ENCODE measurements around the gene C6orf62. TPM values are rescaled to one million over a fixed set of nuclear protein-coding genes. Genes with fewer than 3 reads are reported as not detected.
"Not testable (repeated sequence)": the region's sequence is repeated elsewhere in the genome, so short reads cannot be mapped to it uniquely, and the experiment has no call there.

The C6orf62 gene
- total RNA-seq, 4 donors from 2014 or later, result 48.7 to 74.8 (median 59.4) TPM

DNA sequence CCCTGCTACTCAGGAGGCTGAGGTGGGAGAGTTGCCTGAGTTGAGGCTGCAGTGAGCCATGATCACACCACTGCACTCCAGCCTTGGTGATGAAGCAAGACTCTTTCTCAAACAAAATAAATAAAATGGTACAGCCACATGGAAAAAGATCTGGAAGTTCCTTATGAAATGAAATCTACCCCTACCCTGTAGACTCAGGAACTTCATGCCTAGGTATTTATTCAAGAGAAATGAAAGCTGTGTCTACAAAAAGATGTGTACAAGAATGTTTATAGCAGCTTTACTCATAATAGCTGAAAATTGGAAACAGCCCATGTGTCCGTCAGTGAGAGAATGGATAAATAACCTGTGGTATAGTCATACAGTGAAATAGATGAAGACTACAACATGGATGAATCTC is 15.2 kb upstream of the C6orf62 start:
- Histone ChIP-seq H3K4me1 (no peaks in the 10 kb centered on the region), H3K36me3 (no peaks in the 10 kb centered on the region), H3K4me3 (no peak overlapping the region), H3K27ac (no peak overlapping the region), H3K27me3 (no peaks in the 10 kb centered on the region), H3K9me3 (peaks cover 0 to 11% (median 4%) of the 10 kb centered on the region in 4 donors)
- DNase-seq, result no peak
- no peak for TF ChIP-seq POLR2A (IDR thresholded peaks at IDR 0.05)
- TF ChIP-seq, protein P1, sequence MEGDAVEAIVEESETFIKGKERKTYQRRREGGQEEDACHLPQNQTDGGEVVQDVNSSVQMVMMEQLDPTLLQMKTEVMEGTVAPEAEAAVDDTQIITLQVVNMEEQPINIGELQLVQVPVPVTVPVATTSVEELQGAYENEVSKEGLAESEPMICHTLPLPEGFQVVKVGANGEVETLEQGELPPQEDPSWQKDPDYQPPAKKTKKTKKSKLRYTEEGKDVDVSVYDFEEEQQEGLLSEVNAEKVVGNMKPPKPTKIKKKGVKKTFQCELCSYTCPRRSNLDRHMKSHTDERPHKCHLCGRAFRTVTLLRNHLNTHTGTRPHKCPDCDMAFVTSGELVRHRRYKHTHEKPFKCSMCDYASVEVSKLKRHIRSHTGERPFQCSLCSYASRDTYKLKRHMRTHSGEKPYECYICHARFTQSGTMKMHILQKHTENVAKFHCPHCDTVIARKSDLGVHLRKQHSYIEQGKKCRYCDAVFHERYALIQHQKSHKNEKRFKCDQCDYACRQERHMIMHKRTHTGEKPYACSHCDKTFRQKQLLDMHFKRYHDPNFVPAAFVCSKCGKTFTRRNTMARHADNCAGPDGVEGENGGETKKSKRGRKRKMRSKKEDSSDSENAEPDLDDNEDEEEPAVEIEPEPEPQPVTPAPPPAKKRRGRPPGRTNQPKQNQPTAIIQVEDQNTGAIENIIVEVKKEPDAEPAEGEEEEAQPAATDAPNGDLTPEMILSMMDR (IDR thresholded peaks at IDR 0.05), result no peak

DNA sequence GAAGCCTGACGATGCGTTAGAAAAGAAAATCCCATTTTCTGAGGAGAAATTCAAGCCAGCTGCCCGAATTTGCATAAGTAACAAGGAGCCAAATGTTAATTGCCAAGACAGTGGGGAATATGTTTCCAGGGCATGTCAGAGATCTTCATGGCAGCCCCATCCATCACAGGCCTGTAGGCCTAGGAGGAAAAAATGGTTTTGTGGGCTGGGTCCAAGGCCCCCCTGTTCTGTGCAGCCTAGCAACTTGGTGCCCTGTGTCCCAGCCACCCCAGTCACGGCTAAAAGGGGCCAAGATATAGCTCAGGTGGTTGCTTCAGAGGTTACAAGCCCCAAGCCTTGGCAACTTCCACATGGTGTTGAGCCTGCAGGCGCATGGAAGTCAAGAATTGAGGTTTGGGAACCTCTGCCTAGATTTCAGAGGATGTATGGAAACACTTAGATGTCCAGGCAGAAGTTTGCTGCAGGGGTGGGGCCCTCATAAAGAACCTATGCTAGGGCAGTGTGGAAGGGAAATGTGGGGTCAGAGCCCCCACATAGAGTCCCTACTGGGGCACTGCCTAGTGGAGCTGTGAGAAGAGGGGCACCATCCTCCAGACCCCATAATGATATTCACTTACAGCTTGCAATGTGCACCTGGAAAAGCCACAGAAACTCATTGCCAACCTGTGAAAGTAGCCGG is 12.6 kb upstream of the C6orf62 start:
- H3K4me1 ChIP-seq, H3K27ac ChIP-seq, H3K4me3 ChIP-seq, H3K36me3 ChIP-seq, DNase-seq, H3K27me3 ChIP-seq: not testable (repeated sequence)
- peaks cover 0 to 11% (median 4%) of the 10 kb centered on the region in 4 donors for H3K9me3 ChIP-seq

DNA sequence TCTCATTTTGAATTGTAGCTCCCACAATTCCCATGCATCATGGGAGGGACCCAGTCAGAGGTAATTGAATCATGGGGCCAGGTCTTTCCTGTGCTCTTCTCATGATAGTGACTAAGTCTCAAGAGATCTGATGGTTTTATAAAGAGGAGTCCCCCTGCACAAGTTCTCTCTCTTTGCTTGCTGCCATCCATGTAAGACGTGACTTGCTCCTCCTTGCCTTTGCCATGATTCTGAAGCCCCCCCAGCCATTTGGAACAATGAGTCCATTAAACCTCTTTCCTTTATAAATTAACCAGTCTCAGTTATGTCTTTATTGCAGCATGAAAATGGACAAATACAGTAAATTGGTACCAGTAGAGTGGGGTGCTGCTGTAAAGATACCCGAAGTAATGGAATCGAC is 11.7 kb upstream of the C6orf62 start:
- H3K27ac ChIP-seq, H3K27me3 ChIP-seq, DNase-seq, H3K4me1 ChIP-seq, H3K4me3 ChIP-seq, H3K36me3 ChIP-seq: not testable (repeated sequence)
- peaks cover 0 to 11% (median 4%) of the 10 kb centered on the region in 4 donors for H3K9me3 ChIP-seq

DNA sequence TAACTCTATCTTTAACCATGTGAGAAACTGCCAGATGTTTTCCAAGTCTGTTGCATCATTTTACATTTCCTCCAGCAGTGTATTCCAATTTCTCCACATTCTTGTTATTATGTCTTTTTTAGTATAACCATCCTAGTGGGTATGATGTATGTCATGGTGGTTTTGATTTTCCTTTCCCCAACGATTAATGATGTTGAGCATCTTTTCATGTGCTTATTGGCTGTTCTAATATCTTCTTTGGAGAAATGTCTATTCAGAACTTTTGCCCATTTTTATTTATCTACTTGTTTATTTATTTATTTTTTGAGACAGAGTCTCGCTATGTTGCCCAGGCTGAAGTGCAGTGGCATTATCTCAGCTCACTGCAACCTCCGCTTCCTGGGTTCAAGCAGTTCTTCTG is 4.3 kb upstream of the C6orf62 start:
- no peak for TF ChIP-seq POLR2A (IDR thresholded peaks at IDR 0.05)
- TF ChIP-seq, protein P1 (IDR thresholded peaks at IDR 0.05), result no peak
- Histone ChIP-seq H3K9me3 (no peaks in the 10 kb centered on the region), H3K4me1 (peaks cover 0 to 4% (median 0%) of the 10 kb centered on the region in 4 donors), H3K27me3 (no peaks in the 10 kb centered on the region), H3K27ac (no peak overlapping the region), H3K4me3 (no peak overlapping the region), H3K36me3 (no peaks in the 10 kb centered on the region)
- DNase-seq, result no peak

DNA sequence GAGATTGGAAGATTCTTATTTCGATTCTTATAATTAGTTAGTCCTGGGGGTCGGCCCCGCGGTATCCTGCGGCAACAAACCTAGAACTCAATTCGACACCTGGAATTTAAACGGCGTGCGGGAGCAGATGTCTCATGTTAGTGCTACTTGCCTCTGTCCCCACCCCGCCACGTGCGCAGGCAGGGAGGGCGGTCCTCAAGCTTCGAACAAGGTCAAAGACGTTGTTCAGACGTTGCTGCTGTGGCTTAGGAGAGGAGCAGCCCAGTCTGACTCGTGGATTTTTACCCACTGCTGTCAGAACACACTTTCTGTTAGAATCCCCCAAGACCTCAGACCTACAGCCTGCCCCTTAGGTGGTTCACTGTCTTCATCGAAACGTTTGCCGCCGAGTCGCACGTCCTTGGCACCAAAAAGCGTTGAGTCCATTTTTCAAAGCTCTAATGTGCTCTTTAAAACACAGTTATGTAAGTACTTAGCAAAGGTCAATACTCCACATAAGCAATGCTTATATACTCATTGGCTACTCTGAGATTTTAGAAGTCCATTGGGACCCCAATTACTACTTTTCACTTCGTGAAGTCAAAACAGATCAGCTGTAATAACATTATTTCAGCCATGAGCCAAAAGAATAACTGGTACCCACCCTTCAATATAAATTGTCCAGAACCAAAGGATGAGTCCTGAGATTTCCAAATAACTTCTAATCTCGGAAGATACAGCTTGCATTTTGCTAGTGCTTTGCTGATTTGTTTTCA is 2.7 kb upstream of the C6orf62 start:
- Histone ChIP-seq H3K4me1 (peaks cover 0 to 13% (median 6%) of the 10 kb centered on the region in 4 donors), H3K4me3 (peak overlapping the region; percentile 75 to 91 (median 85)), H3K27ac (peak overlapping the region; percentile 96 to 100 (median 98)), H3K27me3 (no peaks in the 10 kb centered on the region), H3K9me3 (no peaks in the 10 kb centered on the region), H3K36me3 (peaks cover 0 to 2% (median 0%) of the 10 kb centered on the region in 3 donors)
- DNase-seq, result peak in 2 of 3 donors; percentile 87 to 95
- peak; percentile 88 to 95 for TF ChIP-seq POLR2A (IDR thresholded peaks at IDR 0.05)
- TF ChIP-seq, protein P1 (IDR thresholded peaks at IDR 0.05), result no peak

DNA sequence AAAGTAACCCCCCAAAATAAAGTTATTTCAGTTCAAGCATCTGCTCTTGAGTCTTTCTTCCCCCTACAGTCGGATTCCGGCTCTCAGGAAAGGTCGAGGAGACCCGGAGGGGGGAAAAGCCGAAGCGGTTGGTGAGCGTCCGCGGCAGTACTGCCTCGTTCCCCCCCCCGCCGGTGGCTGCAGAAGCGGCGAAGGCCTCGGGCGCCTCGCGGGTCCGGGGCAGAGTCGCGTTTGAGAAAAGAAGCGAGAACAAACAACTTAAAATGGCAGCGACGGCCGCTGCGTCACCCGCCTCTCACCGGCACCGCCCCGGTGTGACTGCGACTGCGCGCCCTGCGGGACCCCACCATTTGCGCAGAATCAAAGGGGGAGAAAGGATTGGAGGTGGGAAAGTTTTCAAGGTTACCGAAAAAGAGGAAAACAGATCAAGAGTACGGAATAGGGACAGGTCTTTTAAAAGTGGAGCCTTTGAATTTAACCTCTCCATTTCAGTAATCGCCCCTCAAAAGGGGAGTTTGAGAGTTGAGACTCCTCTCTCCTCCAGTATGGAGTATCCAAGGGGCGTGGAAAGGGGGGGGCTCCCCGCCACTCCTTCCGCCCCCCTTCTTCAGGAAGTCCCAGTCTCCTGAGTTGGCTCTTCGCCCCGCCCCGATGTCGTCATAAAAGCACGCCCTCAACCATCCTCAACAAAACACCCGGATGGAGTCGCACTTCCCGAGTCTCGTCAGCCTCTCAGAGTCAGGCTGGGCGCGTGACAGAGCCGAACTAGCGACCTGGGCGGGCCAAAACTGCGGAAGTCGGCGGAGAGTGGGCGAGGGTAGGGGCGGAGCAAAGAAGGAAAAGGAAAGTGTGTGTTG is 1.9 kb upstream of the C6orf62 start:
- TF ChIP-seq, protein P1 (IDR thresholded peaks at IDR 0.05), result peak in 1 of 6 experiments; percentile 14
- TF ChIP-seq POLR2A (IDR thresholded peaks at IDR 0.05), result peak; percentile 99 to 100
- DNase-seq, result peak; percentile 100

More for the DNA sequence above, 1.9 kb upstream of the C6orf62 start:
- no peaks in the 10 kb centered on the region for H3K27me3 ChIP-seq
- peaks cover 0 to 8% (median 0%) of the 10 kb centered on the region in 3 donors for H3K36me3 ChIP-seq
- peaks cover 0 to 16% (median 13%) of the 10 kb centered on the region in 4 donors for H3K4me1 ChIP-seq
- H3K9me3 ChIP-seq, result no peaks in the 10 kb centered on the region
- peak overlapping the region; percentile 75 to 91 (median 85) for H3K4me3 ChIP-seq
- peak overlapping the region; percentile 96 to 100 (median 98) for H3K27ac ChIP-seq
